HG03064 (cell line): Measurements from ENCODE around the gene FAM120C.

Experiments used
- ATAC-seq: cut with Tn5 transposase; IDR thresholded peaks from one replicate; pipeline ENCODE4 v1.9.1; 2021; ENCODE audit warnings: low read depth; ENCODE audit not compliant: unreplicated experiment

Gene FAM120C

DNA sequence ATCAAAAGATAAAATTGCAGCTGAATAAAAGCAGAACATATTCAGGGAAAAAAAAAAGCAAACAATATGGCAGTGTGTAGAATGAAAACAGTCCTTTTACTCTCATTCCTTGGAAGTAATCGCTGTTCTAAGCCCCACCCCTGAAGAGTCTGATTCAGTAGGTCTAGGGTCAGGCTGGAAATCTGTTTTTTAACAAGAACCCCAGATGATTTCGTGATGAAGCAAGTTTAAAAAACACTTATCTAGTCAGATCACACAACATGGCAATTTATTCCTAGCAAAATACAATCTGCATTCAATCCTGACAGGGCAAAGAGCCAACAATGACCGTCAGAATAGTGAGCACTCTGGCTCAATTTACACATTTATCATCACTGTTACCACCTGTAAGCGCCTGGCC, 16.1 kb downstream of the FAM120C start:
- ATAC-seq: no peak

DNA sequence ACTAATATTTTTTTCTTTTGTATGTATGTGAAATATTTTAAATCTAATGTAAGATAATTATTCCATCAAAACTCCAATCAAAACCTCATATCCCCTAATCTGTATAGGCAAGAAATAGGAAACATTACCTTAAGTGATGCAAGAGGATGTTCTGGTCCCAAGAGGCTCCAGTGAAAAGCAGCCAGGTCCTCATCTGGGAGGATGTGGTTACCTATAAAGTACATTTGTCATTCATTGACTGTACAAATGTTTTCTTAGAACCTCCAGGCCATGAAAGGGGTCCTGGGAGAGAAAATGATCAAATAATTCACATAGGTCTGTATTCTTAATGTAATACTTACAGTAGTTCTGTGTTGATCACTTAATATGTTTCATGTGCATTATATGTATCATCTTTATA, 25.5 kb downstream of the FAM120C start:
- no peak for ATAC-seq

DNA sequence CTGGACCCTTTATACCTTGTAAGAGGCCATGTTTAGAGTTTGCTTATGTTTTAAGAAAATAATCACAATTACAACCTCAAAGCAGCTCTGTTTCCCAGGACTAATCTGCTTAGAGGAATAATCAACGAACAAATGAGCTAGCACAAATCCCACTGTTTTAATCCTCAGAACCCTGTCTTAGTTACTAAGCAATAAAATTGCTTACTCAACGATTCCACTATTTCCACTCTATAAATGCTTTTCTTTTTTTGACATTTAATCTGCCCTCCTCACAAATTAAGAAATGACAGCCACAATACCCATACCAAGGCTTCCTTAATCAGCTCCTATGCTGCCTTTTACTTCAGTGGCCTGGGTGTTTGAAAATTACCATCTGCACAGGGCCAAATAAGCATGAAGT, 48.8 kb downstream of the FAM120C start:
- ATAC-seq: no peak

DNA sequence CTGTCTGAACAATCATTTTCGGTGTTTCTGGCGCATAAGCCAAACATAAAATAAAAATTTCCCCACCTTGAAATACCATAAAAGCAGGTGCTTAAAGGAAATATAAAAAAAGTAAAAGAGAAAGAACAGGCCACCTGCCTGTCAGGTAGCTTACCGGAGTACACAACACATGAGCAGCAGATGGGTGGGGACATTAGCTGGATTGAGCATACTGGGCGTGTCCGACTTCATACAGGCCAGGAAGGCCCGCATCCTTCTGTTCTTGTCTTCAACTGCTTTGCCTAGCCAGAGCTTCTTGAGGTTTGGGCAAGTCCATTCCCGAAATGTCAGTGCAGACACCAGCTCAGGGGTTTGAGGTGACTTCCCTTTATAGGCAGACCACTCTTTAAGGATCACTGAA, 66.7 kb downstream of the FAM120C start:
- ATAC-seq: no peak

DNA sequence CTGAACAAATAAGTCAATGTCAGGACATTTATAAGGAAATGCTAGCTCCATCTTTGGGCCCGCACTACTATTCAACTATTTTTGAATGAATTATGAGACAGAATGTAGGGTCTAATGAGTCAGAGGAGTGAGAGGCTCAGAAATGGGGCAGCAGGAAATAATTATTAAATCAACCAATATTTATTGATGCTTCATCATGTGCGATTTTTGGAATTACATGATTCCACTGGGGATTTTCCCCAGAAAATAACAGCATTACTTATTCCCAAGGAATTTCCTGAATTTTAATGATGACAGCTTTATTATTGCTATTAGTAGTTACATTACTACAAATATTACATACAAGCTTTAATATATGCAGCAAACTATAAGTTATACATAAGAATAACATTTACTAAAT, 89.5 kb downstream of the FAM120C start:
- ATAC-seq: no peak

DNA sequence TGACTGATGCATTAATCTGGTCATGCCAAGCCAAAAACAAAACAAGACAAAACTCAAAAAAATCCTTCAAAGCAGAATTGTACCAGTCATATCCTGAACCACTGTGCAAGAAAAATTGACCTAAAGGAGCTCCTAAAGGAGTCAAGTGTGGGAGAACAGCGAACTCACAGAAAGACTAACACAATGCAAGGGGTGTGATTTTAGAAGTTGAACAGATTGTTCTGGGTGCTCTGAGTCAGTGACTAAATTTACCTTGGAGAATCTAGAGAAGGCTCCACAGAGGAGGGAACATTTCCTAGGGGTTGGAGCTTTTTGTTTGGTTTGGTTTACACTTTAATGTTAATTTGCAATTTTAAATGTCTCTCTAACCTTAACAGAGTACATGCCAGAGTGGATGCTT, 89.9 kb downstream of the FAM120C start:
- no peak for ATAC-seq

DNA sequence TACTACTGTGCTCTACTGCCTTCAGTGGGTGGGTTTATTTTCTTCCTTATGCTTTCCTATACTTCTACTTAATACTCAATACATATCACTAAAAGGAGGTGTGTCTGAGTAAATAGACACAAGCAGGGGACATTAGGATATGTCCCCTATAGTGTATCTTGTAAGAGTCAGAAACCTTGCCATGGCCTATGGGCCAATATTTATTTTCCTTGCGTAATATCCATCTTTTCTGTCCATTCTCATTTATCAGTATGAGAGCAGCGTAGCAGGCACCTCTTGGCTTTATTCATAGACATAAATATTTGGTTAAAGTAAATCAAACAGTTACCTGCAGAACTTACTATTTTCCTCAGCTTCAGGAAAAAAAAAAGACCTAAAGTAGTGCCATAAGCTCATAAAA, 92.2 kb downstream of the FAM120C start:
- ATAC-seq: no peak

DNA sequence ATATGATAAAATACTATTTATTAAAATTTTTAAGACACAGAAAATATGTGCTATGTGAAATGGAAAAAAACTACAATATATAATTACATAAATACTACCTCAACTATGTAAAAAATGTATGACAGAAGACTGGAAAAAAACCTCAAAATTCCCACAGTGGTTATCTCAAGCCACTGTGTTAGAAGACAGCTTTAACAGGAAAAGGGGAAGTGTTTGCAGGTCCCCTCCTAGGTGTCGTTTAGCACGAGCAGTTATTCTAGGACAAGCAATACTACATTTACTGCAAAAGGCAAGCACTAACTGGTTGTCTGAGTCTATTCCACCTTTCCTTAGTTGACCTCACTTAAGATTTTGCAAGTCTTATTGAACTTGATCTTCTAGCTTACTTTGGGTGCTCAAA, 93.9 kb downstream of the FAM120C start:
- ATAC-seq: no peak

DNA sequence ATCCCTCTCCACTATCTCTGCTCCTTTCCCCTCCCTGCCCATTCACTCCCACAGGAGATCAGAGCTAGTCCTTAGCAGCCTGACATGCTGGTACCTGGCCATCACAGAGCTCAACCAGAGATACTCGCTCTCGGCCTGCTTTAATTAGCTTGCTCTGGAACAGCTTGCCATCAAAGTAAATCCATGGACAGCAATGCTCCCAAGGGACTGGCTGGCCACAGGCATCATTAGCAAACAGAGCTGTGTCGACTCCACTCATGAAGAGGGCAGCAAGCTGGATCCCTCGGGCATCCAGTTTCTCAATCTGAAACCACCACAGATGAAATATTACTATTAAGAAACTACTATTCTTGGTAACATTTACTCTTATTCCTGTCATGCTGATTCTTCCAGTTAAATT, 95.4 kb downstream of the FAM120C start:
- no peak for ATAC-seq

DNA sequence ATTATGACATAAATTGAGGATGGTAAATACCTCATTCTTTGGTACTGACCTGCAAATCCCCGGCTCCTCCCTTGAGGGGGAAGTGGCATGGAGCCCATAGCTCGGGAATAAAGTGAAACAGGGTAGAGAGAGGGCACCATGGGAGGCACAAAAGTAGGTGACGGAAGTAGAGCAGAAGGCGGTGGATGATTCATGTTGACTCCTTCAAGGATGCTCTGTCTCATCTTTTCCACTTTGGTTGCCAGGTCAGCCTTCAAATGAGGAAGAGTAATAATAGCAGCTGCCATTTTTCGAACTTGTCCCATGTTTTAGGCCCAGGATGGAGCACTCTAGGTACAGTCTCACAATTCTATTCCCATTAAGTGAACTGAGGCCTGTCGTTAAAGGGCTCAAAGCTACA, 97.4 kb downstream of the FAM120C start:
- ATAC-seq: no peak

DNA sequence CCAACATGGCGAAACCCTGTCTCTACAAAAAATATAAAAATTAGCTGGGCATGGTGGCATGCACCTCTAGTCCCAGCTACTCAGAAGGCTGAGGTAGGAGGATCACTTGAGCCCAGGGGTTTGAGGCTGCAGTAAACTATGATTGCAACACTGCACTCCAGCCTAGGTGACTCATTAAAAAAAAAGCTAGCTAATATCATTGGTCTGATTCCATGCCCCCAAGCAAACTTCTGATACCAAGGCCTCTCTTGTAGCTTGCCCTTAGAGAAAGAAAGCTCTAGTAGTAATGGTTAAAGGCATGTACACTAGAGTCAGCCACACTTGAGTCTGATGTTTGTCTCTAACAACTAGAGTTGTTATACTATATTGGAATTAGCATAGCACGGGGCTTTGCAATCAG, 106.2 kb downstream of the FAM120C start:
- ATAC-seq: no peak

DNA sequence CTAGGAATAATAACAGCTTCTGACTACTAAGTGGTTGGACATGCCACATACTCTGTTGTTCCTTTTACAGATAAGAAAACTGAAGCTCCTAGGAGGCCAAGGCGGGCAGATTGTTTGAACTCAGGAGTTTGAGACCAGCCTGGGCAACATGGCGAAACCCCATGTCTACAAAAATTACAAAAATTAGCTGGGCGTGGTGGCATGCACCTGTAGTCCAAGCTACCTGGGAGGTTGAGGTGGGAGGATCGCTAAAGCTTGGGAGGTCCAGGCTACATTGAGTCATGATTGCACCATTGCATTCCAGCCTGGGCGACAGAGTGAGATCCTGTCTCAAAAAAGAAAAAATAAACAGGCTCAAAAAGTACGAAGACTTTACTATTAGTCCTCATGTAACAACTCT, 108.2 kb downstream of the FAM120C start:
- no peak for ATAC-seq

DNA sequence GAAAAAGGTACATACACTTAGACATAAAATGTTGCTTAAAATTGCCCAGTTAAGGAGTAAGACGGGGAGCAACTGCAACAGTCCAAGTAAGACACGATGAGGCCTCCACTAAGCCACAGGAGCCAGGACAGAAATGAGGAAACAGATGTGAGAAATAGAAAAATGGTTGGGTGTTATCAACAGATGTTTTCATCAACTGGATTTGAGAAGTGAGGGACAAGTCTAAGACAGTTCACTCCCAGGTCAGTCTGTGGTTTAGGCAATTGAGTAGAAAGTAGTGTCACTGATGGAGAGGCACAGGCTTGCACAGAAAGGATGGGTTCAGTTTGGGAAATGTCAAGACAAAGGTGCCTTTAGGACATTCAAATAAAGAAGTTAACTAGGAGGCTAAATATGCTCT, 115.3 kb downstream of the FAM120C start:
- no peak for ATAC-seq

DNA sequence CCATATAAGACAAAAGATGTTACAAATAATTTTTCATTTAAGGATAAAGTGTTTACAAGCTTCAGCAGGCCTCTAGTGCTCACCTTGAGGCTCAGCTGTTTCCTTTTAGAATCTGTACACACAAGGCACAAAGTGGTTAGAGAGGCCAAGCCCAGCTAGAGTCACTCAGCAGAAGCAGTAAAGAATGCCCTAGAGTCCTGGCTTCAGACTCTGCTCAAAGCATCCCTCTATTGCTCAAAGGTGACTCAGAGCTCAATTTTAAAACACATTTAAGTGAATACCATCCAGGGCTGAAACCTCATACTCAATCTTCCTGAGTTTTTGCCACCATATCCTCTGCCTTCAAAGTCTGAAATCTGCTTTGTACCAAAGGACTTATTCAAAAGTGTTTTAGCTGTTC, 116.2 kb downstream of the FAM120C start:
- no peak for ATAC-seq

DNA sequence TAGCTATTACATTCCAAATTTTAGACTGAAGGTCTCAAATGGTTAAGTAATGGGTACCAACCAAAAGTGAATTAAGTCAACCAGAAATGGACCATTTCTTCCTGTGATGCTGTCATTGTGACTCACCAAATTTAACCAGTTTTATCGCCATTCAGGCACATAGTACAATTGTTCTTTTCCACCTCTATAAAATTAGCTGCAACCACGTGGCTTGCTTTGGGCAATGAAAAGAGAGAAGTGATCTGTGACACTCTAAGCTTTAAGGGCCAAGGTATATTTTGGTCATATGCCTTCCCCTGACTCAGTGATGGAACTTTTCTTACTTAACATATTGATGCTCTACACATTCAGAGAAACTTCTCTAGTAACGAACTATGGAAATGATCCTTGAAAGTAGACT, 118.5 kb downstream of the FAM120C start:
- no peak for ATAC-seq

DNA sequence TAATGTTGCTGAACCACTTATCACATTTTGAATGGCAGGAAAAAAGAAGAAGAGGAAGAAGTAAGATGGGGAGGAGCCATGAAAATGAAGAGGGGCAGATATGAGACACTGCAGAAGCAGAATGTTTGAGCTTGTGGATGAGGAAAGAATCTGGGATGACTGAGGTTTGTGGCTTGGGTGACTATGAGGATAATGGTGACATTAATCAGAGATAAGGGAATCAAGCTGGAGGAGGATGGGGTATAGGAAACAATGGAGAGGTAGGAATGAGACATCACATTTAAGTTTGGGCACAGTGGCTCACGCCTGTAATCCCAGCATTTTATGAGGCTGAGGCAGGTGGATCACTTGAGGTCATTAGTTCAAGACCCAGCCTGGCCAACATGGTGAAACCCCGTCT, 119.7 kb downstream of the FAM120C start:
- ATAC-seq: no peak

DNA sequence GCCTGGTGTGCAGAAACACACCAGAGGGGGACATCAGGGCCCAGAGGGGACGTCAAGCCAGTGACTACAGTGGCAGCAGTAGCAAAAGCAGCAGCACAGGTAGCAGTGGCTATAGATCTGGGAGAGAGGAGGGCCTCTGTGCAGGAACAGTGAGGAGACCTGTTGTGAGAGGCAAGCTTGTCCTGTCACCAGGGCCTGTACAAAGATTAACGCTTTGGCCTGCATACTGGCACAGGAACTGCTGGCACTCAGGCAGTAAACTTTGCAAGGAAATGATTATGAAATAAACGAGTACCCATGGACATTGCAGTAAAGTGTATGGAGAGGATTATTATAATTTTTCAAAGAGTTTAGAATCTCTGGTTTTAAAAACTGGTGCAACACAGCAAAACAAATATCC, 133.3 kb downstream of the FAM120C start:
- no peak for ATAC-seq

DNA sequence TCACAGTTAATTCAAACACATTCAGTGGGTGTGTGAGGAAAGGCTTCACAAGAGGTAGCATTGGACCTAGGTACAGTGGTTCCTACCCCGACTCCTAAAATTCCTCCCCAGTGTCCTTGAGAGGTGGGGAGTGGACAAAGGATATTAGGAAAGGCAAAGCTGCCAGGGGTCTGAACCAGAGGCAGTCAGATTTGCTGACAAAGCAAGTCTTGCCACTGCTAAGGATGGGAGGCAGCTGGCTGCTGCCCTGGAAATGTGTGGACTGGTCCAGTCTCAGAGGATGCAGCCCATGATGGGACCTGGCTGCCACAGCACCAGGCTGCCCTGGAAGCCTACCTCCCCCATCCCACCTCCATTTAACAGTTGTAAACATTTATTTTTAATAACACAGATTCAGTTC, 134.6 kb downstream of the FAM120C start:
- no peak for ATAC-seq

DNA sequence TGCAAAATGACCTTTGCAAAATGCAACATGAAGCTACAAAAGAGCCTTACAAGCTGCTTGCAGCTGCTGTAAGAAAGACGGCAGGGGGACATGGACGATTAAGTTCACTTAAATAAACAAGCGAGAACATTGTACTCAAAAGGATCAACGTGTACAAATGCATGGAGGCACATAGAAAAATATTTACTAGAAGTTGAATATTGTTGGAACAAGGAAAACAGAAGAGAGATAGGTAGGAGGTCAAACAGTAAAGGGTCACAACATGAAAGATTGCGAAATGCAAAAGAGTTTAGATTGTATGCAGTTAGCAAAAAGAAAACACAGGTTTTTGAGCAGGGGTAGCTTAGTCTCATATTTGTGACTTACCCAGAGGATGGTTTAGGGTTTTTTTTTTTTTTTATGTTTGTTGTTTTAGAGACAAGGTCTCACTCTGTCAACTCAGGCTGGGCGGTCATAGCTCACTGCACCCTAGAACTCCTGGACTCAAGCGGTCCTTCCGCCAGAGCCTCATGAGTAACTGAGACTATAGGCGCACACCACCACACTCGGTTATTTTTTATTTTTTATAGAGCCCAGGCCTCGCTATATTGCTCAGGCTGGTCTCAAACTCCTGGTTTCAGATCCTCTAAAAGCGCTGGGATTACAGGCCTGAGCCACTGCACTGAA, 137.4 kb downstream of the FAM120C start:
- ATAC-seq: no peak

DNA sequence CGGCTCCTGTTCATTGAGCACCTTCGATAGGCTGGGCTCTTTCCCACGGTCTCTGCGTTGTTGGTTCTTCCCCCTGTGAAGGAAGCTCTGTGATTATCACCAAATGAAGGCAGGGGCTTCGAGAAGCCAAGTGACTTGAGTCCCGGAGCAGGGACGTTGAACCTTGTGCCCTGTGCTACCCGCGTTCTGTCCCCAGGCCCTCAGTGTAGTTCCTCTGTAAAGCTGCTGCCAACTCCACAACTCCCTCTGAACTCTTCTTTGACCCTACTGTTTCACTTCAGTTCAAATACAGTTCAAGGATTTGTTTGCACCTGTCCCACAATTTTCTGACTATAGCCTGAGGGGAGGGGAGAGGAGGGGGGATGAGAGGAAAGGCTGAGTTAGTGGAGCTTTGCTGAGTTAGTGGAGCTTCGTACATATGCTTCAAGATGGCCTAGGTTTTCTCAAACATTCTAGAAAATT, 138.1 kb downstream of the FAM120C start:
- ATAC-seq: no peak

DNA sequence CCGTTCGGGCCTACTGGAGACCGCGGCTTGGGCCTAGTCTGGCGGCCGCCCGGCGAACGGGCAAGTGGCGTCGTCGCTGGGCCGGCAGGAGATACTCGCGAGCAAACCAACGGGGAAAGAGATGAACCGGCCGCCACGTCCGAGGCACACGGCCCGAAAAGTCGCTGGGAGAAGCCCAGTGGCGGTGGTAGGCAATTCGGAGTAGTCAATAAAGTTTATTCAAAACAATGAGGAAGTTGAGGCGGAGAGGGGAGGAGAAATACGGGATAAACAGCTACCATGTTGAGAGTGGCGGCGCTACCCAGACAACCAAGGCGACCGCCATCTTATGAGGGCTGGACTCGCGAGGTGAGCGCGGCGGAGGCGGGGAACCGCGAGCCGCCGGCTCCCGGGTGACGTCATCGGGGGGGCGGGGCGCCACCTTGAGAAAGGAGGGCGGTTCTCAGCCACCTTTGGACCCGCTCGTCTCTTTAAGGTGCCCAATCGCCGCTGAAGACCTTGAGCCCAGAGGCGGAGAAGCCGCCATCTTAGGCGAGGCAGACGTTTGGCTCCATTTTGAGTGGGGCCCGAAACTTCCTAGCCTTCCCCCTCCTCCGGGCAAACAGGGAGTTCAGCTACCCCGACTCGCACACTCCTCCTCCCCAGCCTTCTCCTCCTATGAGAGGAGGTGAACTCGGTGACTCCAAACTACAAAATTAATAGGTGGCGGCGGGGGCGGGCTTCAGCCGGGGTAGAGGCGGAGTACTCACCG, 138.8 kb downstream of the FAM120C start, which contains the start of gene PHF8:
PHF8 (minus strand) TSS at position 348 of the 751 bp plus-strand sequence. CDS start 1,745 bp downstream, outside the sequence.
- ATAC-seq: peak; percentile 72

DNA sequence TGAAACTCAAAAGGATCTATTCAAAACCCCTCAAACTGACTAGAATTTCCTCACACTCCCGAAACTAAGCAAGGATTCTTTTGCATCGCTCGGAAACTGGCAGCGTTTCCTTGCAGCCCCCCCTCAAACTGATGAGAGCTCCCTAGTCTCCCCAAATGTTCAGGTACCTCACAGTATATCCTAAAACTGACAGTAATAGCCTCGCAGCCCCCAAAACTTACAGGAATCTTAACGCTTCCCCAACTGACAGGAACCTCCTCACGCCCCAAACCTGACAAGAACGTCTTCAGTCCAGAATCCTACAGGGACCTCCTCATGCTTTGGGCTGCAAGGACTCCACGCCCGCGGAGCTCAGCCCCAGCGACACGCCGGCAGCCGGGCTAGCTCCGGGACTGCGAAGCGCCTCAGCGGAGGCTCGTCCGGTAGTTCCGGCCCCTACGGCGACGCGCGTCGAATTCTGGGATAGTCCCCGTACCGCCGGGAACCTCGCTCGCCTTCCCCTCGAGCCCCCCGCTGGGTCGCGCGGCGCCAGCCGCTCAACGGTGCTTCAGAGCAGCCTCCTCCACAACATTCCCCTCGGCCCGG, 139.4 kb downstream of the FAM120C start:
- ATAC-seq: peak; percentile 26
